Uterus (tissue), 2 donors: ENCODE results near the gene ACADSB.

Experiments
- CTCF ChIP-seq, 4 experiments: fragments of 200-600 bp in 2 of 4; fragments of 450-650 bp in 2 of 4; sonication (generic) in 2 of 4; IDR thresholded peaks; one replicate each; pipeline ENCODE4 v1.5.1; 2016 to 2019; ENCODE audit warnings: antibody characterized with exemption in 4 of 4, mild to moderate bottlenecking in 2 of 4, moderate library complexity in 1 of 4
- POLR2A ChIP-seq, 2 donors: fragments of 450-650 bp; IDR thresholded peaks; one replicate each; pipeline ENCODE4 v1.6.1; 2016; ENCODE audit warnings: antibody characterized with exemption in 2 of 2, mild to moderate bottlenecking in 1 of 2, moderate library complexity in 1 of 2

GRCh38 chr10:123083811-123084210 is 75.0 kb downstream of the ACADSB start:
- no peak for TF ChIP-seq CTCF (IDR thresholded peaks at IDR 0.05)
- TF ChIP-seq POLR2A (IDR thresholded peaks at IDR 0.05), result no peak
